ENCODE measurements around the gene CST11.

DNA sequence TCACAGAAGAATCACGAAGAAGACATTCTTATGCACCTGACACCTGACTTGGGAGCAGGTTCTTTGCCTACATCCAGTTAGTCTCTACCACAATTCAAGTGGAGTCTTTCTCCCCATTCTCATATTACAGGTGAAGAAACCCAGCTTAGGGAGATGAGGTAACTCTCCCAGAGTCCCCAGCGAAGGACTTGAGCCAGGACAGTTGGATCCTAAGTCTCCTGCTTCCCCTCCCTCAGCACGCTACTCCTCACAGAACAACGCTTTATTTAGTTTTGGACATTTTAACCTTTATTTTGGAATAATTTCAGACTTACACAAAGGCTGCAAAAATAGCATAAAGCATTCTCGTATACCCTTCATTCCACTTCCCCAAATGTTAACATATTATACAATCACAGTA lies 14.0 kb downstream of the CST11 start:
- TF ChIP-seq, protein P1, sequence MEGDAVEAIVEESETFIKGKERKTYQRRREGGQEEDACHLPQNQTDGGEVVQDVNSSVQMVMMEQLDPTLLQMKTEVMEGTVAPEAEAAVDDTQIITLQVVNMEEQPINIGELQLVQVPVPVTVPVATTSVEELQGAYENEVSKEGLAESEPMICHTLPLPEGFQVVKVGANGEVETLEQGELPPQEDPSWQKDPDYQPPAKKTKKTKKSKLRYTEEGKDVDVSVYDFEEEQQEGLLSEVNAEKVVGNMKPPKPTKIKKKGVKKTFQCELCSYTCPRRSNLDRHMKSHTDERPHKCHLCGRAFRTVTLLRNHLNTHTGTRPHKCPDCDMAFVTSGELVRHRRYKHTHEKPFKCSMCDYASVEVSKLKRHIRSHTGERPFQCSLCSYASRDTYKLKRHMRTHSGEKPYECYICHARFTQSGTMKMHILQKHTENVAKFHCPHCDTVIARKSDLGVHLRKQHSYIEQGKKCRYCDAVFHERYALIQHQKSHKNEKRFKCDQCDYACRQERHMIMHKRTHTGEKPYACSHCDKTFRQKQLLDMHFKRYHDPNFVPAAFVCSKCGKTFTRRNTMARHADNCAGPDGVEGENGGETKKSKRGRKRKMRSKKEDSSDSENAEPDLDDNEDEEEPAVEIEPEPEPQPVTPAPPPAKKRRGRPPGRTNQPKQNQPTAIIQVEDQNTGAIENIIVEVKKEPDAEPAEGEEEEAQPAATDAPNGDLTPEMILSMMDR (IDR thresholded peaks at IDR 0.05; ENCODE audit: extremely low read depth in 1 of 2, insufficient read depth in 1 of 2, low read depth in 1 of 2, low read length in 2 of 2), result no peak
- TF ChIP-seq EZH2 (IDR thresholded peaks at IDR 0.05; ENCODE audit: borderline replicate concordance, low read depth, low read length, severe bottlenecking) (no peak), POLR2AphosphoS5 (IDR thresholded peaks at IDR 0.05; ENCODE audit: insufficient read depth, low read depth, low read length) (no peak), POLR2A (IDR thresholded peaks at IDR 0.05; ENCODE audit: low read depth, low read length) (no peak), GATA2 (IDR thresholded peaks at IDR 0.05; ENCODE audit: insufficient read depth, insufficient read length, low read depth, low read length) (no peak), FOS (IDR thresholded peaks at IDR 0.05; ENCODE audit: borderline replicate concordance, insufficient read depth, low read length) (no peak), JUN (IDR thresholded peaks at IDR 0.05; ENCODE audit: borderline replicate concordance, insufficient read depth, insufficient read length, low read depth) (no peak), MYC (IDR thresholded peaks at IDR 0.05; ENCODE audit: low read depth, low read length) (no peak)
- TF ChIP-seq, protein P2, sequence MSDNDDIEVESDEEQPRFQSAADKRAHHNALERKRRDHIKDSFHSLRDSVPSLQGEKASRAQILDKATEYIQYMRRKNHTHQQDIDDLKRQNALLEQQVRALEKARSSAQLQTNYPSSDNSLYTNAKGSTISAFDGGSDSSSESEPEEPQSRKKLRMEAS (IDR thresholded peaks at IDR 0.05; ENCODE audit: insufficient read depth, insufficient read length), result no peak
